ENCODE results near the gene CSNK1G1. TPM values are rescaled to one million over a fixed set of nuclear protein-coding genes. Genes with fewer than 3 reads are reported as not detected.

Gene CSNK1G1
- total and polyA plus RNA-seq, 2 of the 4 experiments (the other 2 are of a cell fraction), result 7.4 to 29.4 TPM

DNA sequence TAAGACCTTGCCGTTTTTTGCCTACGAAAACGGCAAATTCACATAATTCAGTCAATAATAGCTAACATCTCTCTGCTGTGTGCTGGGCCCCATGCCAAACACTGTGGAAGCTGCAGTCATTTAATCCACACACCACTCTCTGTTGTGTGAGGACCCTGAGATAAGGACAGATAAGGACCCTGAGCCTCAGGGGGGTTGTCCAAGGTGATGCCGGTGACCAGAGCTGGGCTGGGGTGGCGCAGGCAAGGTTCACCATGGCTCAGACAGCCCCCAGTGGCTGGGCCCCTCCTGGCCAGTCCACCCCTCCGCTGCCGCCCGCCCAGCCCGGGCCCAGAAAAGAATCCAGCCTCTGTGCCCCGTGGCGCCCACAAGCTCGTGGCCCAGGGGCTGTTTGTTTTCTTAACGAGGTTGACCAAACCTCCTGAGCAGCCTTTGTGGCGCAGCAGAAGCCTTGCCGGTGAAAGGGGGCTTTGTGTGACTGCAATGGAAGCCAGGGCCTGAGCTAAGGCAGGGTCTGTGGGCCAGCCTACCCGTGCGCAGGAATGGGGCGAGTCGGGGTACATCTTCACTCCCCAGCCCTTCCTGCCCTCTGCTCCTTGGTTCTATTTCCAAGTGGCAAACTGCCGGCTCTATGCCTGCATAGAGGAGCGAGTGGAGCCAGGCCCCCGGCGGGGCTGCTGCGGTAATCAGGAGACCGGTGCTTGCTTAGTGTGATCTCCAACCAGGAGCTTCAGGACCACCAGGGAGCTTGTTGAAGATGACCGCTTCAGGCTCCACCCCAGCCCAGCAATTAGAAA, 208.9 kb downstream of the CSNK1G1 start:
- in situ Hi-C loops (cut with MboI; ENCODE audit: low sequenced_read_pairs) (no loop called here), dilution Hi-C loops (cut with HindIII; ENCODE audit: low sequenced_read_pairs, unreplicated experiment) (no loop called here), intact Hi-C loops (cut with micrococcal nuclease) (loop anchor here (5.0 kb wide), 1 partner anchor 35 kb away; no protein-coding TSS in a partner anchor)
- no peak overlapping the region for H3K4me2 ChIP-seq (ENCODE audit: low read depth, low read length)
- ChIA-PET CTCF (no interaction called here), POLR2A (ENCODE audit: unreplicated experiment) (no interaction called here)
- peak; percentile 49 for DNase-seq
- H3K4me1 ChIP-seq (ENCODE audit: control insufficient read depth, insufficient read depth, low read length), result peaks cover 2% of the 10 kb centered on the region; the same call in 1 of the 2 replicates
- H3K14ac ChIP-seq (replicated peaks; ENCODE audit: low read depth, low read length), result 0 out of 2 replicates have a peak overlapping the region, but pooled peaks have one; percentile 23
- H3K27ac ChIP-seq (ENCODE audit: insufficient read depth, low read length), result no peak overlapping the region
- H3K56ac ChIP-seq (ENCODE audit: extremely low read depth, insufficient read depth, low read length), result no peak overlapping the region
- no peak overlapping the region for H3K4ac ChIP-seq (ENCODE audit: low read depth, low read length)
- BruUV-seq (replicated peaks), result no TSS peak
- H3K36me3 ChIP-seq (ENCODE audit: control insufficient read depth, insufficient read depth, low read length), result peaks cover 12% of the 10 kb centered on the region
- no peak overlapping the region for H3K23ac ChIP-seq (ENCODE audit: low read depth, low read length)
- H4K5ac ChIP-seq (ENCODE audit: low read depth, low read length), result no peak overlapping the region
- H2AFZ ChIP-seq (replicated peaks; ENCODE audit: low read length, poor library complexity), result no peak overlapping the region
- WGBS, 2 experiments (ENCODE audit: extremely low coverage in 2 of 2, insufficient read length in 1 of 2), result 69% methylated on average over 8 of the region's 26 CpGs; no CpG with 5 or more reads in 1 of the 2 experiments
- no peaks in the 10 kb centered on the region for H3K79me1 ChIP-seq (ENCODE audit: low read depth in 1 of 2, low read length in 2 of 2)
- H3K9me1 ChIP-seq (ENCODE audit: insufficient read depth, low read length), result peaks cover 6% of the 10 kb centered on the region; the same call in 1 of the 2 replicates
- no peak overlapping the region for H4K8ac ChIP-seq (ENCODE audit: low read depth in 2 of 2, low read length in 2 of 2)
- no peak overlapping the region for H2BK20ac ChIP-seq (ENCODE audit: low read depth, low read length)
- TF ChIP-seq RCOR1 (IDR thresholded peaks at IDR 0.05; ENCODE audit: insufficient replicate concordance, low read length) (no peak), USF2 (IDR thresholded peaks at IDR 0.05; ENCODE audit: low read depth, low read length) (no peak), CHD1 (IDR thresholded peaks at IDR 0.05; ENCODE audit: low read depth, low read length) (no peak), CTCF (conservative IDR thresholded peaks at IDR 0.05; ENCODE audit: low read depth, low read length) (no peak), RAD21 (IDR thresholded peaks at IDR 0.05; ENCODE audit: low read length) (no peak), RFX5 (IDR thresholded peaks at IDR 0.05; ENCODE audit: low read depth, low read length) (no peak), SMC3 (IDR thresholded peaks at IDR 0.05; ENCODE audit: low read depth, low read length) (no peak), FOS (IDR thresholded peaks at IDR 0.05; ENCODE audit: low read depth, low read length) (no peak), POLR2A (IDR thresholded peaks at IDR 0.05; ENCODE audit: low read depth, low read length) (no peak), NFE2L2 (IDR thresholded peaks at IDR 0.05; ENCODE audit: low read depth, low read length) (no peak), MAFK (IDR thresholded peaks at IDR 0.05; ENCODE audit: low read depth, low read length) (no peak)
- TF ChIP-seq, protein P1, sequence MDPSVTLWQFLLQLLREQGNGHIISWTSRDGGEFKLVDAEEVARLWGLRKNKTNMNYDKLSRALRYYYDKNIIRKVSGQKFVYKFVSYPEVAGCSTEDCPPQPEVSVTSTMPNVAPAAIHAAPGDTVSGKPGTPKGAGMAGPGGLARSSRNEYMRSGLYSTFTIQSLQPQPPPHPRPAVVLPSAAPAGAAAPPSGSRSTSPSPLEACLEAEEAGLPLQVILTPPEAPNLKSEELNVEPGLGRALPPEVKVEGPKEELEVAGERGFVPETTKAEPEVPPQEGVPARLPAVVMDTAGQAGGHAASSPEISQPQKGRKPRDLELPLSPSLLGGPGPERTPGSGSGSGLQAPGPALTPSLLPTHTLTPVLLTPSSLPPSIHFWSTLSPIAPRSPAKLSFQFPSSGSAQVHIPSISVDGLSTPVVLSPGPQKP (IDR thresholded peaks at IDR 0.05; ENCODE audit: borderline replicate concordance, low read depth, low read length), result no peak
- no peak overlapping the region for H2BK120ac ChIP-seq (ENCODE audit: low read depth, low read length)
- no peaks in the 10 kb centered on the region for H4K20me1 ChIP-seq (ENCODE audit: insufficient read depth, low read length)
- H2AK9ac ChIP-seq (replicated peaks; ENCODE audit: low read depth, low read length, poor library complexity), result no peak overlapping the region
- ATAC-seq (ENCODE audit: low read depth), result peak; percentile 5; the same call in 1 of the 2 replicates
- no peak overlapping the region for H4K91ac ChIP-seq (ENCODE audit: insufficient read depth, low read depth, low read length)
- no peaks in the 10 kb centered on the region for H3K9me3 ChIP-seq (ENCODE audit: control insufficient read depth, insufficient read depth, low read length)
- H3K27me3 ChIP-seq (ENCODE audit: control insufficient read depth, insufficient read depth, low read length), result peaks cover 5% of the 10 kb centered on the region; the same call in 1 of the 2 replicates
- no peak overlapping the region for H3K4me3 ChIP-seq (ENCODE audit: insufficient read depth, low read depth, low read length)
- no peak overlapping the region for H2AK5ac ChIP-seq (ENCODE audit: low read depth, low read length)
- no peak overlapping the region for H2BK5ac ChIP-seq (ENCODE audit: low read depth, low read length, poor library complexity, severe bottlenecking)
- H3K9ac ChIP-seq (ENCODE audit: low read depth, low read length), result no peak overlapping the region
- H3K18ac ChIP-seq (ENCODE audit: low read depth, low read length), result no peak overlapping the region
- H2BK15ac ChIP-seq (ENCODE audit: low read depth, low read length), result no peak overlapping the region
